GM18909 (cell line): ENCODE measurements around the gene DCTD.

Source experiments
- ATAC-seq: cut with Tn5 transposase; IDR thresholded peaks from one replicate; pipeline ENCODE4 v1.9.1; 2021; ENCODE audit warnings: mild to moderate bottlenecking; ENCODE audit not compliant: unreplicated experiment, poor library complexity

DCTD gene

DNA sequence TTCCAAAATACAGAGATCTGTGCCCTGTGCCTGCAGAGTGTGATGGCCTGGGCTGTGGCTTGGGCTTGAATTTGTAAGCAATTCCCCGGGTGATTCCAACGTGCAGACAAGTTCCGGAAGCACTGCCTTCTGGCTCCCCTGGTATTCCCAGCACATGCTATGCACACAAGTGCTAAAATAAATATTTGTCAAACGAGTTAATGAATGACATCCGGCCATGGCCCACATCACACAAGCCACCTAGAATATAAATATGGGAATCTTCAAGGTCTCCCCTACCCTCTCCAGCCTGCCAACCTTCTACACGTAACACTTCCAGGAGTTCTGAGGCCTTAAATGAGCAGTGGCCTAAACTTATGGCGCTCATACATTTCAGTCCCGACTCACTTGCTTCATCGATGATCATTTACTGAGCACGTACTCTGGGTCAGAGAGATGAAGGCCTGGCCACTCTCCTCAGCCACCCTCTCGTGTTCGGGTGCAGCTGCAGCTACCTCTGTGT is 21.3 kb downstream of the DCTD start:
- ATAC-seq: no peak

DNA sequence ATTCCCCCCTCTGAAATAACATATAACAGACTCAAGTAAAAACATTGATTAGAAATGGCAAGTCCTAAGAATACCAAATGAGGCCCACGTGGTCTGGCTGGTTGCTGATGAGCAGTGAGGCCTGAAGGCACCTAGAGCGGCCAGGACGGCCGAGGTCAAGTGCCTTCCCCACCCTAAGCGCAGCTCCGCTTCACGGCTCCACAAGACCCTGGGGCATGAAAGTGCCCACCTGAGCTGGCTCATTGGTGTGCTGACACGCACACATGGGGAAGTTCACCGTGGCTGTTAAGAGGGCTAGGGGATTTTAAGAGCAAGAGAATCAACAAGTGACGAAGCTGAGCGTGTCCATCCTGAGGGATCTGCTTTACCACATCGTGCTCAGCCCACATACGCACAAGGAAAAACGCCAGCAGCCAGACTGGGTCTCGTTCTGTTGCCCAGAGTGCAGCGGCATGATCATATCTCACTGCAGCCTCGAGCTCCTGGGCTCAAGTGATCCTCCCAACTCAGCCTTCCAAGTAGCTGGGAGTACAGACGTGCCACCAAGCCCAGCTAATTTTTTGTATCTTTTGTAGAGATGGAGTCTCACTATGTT is 22.4 kb downstream of the DCTD start:
- no peak for ATAC-seq

DNA sequence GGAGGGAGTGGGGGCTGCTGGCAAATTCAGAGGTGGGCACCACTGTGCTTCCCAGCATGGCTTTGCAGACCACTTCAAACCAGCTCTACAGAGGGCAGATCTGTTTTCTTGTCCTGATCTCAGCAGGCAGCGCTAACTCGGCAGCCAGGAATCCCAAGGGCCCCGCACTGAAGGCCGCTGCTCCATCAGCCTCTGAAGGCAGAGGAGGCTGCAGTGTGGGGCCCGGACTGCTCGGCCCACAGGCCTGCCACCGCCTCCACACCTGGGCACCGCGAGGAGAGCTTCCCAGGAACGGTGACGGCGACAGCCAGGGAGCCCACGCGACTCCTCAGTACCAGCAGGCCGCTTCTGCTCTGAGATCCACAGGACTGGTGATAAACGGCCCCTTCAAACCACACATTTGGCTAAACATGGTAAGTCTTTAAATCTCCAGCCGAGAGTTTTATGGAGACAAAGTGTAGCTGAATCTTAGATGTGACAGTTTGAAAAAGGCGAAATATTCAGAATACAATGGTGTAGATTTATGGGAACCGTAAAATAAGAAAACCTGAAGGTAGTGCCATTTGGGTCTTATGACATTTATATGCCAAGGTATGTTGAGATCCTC is 23.6 kb downstream of the DCTD start:
- ATAC-seq: no peak

DNA sequence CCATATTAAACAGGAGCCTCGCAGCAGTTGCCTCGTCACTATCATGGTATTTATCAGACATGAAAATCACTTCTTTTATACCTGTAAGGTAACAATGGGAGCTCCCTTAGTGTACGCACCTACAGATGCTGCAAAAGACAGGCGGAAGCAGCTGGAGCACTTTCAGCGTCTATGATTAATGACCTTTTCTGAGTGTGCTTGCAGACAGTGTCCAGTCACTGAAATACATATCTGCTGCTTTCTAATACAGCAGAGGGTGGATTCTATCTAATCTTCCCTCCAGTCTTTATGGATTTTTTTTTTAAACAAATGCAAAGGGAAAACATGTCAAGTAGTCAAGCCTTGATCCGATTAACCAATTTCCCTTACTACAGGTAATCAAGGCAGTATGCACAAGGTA is 24.1 kb downstream of the DCTD start:
- ATAC-seq: no peak

DNA sequence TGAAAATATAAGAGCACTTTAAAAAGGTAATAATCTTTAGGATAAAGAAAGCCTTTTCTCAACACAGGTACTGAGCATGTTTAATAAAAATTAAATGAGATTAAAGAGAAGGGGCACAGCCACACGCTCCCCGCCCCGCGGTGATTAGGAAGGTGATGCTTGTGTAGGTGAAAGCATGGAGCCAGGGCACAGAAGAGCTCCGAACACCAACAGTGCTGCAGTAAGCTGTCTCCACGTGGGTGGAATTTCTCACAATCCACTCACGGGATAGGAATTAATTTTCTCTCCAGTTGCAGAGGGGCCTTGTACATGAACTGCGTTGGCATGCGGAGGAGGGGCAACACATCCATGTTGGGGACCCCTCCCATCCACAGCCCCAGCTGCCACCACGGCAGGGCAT is 27.0 kb downstream of the DCTD start:
- no peak for ATAC-seq

DNA sequence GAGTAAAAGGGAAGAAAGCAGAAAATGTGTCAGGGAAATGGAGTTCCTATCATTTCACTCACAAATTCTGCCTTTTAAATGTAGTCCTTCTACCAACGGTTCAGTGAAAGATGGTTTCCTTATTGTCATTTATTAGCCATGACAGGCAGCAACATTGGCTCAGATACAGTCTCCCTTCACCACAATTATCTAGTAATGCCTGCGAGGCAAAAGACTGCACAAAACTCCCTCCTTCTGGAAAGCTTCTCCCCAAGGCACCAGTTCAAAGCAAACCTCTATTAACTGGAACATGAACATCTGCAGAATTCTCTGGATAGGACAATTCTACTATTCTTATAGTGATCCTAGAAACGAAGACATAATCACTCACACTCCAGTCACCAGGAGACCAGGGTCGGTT is 28.3 kb downstream of the DCTD start:
- no peak for ATAC-seq

DNA sequence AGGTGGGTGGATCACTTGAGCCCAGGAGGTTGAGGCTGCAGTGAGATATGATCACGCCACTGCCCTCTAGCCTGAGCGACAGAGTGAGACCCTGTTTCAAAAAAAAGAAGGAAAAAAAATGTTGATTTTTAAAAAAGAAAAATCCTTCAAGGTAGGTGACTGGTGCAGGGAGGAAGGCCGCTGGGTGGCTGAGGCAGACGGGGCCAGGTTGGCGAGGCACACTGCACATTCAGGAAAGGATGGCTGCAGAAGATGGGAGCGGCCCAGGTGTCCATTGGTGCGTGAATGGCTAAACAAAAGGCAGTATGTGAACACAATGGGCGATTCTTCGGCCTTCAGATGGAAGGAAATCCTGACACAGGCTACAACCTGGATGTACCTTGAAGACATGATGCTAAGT is 30.4 kb downstream of the DCTD start:
- no peak for ATAC-seq

DNA sequence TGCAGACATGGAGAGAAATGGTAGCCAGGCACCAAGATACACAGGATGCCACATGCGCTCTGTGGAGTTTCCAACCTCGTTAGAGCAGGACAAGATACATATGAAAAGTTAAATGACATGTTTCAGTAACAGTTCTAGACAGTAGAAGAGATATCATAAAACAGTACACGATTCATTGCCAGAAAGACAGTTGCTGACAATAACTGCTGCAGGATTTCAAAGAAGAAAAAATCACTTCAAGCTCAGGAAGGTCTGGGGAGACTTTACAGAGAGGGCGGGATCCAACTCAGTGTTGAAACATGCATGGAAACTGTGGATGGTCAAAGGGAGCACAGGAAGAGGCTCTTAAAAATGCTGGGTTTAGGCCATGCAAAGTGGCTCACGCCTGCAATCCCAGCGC is 31.0 kb downstream of the DCTD start:
- no peak for ATAC-seq

DNA sequence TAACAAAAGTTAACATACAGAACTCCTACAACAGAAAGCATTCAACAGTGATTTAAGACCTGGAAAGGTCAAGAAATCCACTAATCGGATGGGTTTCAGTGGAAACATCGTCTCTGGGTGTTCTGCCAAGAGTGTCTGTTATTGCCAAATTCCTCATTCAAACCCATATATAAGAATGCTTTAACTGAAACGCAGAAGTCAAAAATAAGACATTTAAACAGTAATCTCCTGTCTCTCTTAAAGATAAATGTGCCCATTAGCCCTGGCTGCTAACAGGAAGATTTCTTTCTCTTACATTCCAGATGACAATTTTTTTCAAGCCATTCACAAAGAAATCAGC is 31.5 kb downstream of the DCTD start:
- no peak for ATAC-seq

DNA sequence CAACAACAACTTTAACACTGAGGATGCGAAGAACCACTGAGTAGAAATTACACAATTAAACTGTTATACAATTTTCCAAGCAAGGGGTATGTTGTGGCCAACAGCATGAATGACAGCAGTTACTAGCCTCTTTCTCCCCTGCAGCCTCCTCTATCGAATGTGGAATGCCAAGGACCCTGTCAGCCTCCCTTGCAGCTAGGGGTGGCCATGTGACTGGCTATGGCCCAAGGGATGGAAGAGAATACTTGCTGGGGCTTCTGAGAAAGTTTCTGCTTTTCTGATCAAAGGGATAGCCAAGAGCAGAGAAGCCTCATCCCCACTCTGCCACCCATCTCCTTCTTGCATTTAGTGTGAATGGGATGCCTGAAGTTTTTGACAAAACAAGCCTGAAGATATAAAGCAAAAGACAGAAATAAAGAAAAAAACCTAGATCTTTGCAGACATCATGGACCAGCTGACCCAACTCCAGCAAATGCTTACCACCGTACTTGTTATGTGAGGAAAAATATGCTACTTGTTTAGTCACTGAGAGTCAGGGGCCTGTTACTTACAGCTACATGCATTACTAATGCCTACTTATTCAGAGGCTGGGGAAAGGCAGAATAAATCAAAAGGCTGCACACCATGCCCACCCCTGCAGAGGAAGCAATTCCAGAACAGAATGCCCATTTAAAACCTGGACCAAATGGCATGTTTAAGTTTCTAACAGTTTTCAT is 32.0 kb downstream of the DCTD start:
- ATAC-seq: no peak

DNA sequence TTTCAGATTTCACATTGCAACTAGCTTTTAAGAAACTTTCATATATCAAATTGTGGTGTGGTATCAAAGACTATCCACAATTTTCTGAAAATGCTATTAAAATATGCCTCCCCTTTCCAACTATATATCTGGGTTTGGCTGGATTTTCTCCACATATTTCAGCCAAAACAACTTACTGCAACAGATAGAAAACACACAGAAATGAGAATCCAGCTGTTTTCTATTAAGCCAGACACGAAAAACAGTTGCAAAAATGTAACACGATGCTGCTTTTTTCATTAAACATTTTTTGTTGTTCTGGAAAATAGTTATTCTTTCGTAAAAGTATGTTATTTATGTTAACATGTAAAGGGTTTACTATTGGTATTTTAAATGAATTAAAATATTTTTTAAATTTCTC is 33.1 kb downstream of the DCTD start:
- ATAC-seq: no peak

DNA sequence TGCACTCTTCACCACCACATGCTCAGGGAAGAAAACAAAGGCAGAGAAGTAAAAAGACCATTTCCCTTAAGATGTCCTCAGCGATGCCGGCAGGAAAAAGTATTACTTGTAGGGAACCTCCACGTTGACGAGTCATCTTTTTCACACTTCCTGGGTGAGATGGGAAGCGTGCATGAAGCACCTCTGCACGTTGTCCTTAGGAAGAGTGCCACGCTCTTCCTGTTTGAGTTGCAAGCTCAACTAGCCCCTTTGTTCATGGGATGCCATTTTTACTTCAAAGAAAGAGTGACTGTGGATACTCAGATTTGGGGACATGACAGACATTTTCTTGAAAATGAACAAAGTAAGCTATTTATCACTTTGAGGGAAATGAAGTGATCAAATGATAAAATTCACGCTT is 33.8 kb downstream of the DCTD start:
- ATAC-seq: no peak

DNA sequence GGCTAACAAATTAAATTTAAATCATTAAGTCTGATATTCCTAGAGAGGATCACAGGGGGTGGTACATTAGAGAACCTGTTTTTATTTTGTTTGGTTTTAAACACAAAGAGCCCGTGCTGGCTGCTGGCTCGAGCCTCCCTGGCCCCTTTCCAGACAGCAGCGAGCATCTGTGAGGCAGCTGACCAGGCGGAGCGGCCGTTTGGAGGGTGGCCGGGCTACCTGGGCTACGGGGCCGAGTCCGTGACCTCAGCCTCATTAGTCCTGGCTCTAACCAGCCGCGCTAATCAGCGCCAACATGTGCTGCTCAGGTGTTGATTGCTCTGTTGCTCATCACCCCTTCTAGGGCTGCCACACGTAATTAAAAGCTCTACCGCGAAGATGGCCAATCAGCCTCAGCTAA is 35.3 kb downstream of the DCTD start:
- no peak for ATAC-seq

DNA sequence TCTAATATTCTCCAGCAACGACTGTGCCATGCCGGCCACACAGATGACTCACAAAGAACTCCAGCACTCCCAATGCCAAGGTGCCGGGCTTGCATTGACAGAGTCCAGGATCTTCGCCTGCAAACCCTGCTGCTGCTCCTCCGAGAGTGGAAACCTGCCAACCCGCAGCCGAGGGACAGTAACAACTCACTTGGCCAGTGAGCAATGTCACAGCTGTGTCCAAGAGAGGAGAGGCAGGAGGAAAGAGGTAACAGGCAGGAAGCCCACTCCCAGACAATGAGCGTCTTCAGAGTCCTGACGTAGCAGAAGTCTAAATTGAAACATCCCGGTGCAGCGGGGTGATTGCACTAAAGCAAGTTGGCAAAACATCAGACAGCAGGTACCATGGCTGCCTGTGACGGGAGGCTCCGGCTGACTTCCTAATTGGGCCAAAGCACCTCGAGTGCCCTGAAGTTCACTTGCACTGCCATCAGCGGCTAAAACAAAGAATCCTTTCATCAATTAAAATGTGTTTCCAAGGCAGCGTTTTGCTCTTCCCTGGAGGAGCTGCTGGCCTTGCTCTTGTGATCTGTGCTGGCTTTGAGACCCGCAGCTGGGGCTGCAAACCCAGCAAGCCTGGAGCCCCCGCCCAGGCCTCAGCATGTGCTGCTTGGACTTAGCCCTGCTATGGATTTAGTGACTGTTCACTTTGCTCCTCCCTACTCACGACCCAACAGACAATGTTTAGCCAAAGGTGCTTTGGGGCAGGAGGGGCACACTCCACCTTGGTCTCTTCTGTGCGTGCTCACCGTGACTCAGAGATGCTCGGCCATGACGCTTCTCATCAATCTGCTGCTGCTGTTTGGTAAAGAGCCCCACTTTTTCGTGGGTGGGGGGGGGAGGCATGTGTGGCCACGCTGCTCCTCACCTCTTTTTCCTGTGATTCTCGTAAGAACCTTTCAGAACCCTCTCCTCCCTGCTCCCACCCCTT is 36.5 kb downstream of the DCTD start:
- no peak for ATAC-seq

DNA sequence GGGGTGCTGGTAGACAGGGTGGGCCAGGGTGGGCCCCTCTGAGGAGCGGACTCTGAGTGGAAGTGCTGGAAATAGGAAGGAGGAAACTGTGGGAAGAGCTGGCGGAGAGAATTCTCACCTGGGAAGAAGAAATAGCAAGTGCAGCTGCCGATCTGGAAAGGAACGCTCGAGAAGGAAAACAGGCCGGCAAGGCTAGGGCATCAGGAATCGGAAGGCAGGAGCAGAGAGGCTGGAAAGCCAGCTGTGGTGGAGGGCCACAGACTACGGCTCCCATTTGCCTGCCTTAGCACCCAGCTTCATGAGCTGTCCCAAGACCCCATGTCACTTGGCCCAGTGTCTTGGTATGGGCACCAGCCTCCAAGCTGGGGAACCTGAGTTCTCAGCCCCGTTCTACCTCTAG is 37.3 kb downstream of the DCTD start:
- no peak for ATAC-seq

DNA sequence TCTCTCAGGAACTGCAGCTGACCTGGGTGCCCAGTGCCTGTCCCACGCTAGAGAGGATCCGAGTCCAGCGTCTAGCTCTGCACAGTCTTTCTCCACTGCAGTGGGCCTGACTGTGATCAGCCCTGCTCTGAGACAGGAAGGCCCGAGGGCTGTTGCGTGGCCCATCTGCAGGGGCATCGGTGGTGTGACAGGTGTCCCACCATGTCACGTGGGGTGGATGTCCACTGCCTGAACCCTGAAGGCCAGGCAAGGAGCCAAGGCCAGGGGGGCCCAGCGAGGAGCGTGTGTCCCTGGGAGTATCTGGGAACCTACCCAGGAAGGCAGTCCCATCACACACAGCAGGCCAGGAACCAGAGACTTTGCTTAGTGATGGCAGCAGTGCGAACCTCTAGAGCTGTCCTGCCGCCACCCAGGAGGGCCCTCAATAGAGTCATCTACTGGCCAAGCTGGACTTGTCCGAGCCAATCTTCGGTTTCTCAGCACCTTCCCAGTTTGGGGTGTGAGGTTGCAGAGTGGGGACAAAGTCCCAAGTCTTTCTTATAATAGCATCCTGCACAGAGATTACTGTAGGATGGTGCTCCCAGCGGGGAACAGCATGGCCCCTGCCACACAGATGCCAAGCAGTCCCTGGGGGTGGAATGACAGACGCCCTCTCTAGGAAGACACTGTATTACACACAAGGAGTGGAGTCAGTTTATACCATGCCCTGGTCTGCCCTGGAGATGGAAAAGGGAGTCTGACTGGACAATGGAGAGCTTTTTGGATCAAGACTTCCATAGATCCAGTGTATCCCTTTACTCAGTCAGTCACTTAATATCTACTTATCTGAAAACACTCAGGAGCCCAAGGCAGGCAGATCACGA is 38.3 kb downstream of the DCTD start:
- ATAC-seq: no peak

DNA sequence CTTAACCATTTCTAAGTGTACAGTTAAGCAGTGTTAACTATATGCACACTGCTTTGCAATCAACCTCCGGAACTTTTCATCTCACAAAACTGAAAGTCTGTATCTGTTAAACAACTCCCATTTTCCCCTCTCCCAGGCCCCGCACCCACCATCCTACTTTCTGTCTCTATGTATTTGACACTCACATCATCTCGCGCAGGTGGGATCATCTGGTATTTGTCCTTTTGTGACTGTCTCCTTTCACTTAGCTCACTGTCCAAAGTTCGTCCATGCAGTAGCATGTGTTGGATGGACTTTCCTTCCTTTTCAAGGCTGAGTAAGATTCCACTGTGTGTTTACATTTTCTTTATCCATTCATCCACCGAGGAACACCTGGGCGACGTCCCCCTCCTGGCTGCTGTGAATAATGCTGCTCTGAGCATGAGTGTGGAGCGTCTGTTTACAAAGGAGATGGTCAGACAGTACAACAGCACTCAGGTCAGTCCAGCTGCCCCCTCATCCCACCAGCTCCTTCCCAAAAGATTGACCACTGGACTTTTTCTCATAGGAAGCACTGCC is 39.8 kb downstream of the DCTD start:
- no peak for ATAC-seq

DNA sequence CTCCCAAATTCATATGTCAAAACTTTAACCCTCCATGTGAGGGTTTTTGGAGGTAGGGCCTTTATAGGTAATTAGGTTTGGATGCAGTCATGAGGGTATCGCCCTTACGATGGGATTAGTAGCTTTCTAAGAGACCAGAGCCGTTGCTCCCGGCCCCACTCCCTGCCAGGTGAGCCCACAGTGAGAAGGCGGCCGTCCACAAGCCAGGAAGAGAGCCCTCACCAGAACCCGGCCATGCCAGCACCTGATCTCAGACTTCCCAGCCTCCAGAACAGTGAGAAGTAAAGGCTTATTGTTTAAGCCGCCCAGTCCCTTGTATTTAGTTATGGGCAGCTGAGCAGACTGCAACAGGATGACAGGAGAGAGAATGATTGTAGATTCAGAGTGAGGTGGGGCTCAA is 40.8 kb downstream of the DCTD start:
- ATAC-seq: no peak
